Raji (cell line): ENCODE data around the gene PITPNM2.

Source experiments
- POLR2A ChIP-seq: IDR thresholded peaks from 2 replicates; pipeline ENCODE4 v1.6.1; 2011; ENCODE audit warnings: low read depth, low read length, control low read depth; ENCODE audit not compliant: insufficient read depth

The PITPNM2 gene

DNA sequence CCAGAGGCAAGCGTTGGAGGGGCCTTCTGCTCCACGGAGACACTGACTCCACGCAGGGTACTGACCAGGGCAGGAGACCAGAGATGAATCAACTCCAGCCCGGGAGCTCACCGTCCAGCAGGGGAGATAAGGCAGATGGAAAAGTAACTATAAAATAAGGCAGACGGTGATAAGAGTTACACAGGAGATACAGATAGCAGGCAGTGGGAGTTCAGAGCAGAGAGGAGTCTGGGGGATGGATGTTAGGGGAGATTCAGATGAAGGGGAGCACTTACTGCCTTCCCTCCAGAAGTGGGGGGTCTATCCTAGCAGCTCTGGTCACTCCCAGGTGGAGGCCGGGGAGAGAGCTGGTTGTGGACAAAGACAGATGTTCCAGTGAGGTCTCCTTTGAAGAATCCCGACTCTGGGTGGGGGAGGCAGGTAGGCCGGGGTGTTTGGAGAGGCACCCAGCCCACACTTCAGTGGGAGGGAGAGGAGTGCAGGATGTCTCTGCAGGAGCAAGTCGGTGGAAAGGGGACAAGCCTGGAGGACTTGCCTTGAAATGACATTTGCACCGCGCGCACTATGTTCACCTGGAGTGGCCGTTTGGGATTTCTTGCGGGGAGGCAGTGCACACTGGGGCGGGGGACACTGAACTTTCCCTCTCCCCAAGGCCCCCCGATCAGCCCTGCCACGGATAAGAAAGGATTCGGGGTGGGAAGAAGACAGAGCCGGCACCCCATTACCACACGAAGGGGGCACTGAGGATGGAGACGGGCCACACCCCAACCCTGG is 1.2 kb downstream of the PITPNM2 start:
- no peak for TF ChIP-seq POLR2A

DNA sequence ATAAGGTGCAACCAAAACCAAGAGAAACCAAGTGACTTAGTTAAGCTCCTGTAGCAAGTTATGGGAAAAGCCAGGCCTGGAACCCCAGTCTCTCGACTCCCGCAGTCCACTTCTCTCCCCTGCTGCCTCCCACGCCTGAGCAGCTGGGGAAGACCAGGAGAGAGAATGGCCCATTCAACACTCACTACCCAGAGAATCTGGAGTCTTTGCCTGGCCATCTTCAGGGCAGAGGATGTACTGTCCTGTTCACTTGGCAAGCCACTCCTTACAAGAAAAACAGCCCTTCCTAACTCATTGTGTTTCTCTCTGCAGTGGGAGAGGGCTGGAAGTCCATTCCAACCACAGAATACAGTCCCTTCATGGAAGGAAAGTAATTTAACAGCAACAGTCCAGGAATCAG is 1.8 kb downstream of the PITPNM2 start:
- no peak for TF ChIP-seq POLR2A

DNA sequence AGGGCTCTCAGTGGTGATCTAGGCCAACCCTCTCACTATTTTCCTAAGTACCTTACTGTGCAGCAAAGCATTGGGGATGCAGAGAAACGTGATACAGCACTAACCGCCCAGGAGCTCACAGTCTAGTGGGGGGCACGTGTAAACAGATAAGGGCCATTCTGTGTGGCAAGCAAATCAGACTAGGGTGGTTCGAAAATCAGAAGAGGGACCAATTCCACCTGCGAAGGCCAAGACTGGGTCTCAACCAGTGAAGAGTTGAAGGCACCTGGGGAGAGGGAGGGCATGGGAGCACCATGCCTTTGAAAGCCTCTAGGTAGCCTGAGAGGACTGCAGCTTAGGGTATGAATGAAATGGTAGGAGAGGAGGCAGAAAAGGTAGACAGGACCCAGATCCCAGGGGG is 2.2 kb downstream of the PITPNM2 start:
- no peak for TF ChIP-seq POLR2A

- no peak for TF ChIP-seq POLR2A
Measured at GRCh38 chr12:123148223-123148622, 2.7 kb downstream of the PITPNM2 start.

GRCh38 chr12:123145211-123145610 is 5.7 kb downstream of the PITPNM2 start:
- no peak for TF ChIP-seq POLR2A

GRCh38 chr12:123143736-123144461 is 7.0 kb downstream of the PITPNM2 start:
- TF ChIP-seq POLR2A: no peak

- TF ChIP-seq POLR2A: no peak
Measured at GRCh38 chr12:123142921-123143735, 7.8 kb downstream of the PITPNM2 start.

DNA sequence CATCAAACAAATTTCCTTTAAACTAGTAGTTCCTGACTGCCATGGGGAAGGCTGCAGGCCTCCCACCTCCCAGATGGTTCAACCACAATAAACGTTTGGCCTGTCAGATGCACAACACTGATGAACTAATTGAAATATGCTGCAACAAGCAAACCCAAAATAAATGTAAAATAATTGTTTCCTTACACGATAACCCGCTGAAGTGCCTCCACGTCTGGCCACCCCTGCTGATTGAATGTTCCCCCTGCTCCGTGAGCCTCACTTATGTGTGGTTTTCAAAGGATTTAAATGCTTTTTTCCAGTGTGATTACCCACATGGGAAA is 8.4 kb downstream of the PITPNM2 start:
- TF ChIP-seq POLR2A: no peak

DNA sequence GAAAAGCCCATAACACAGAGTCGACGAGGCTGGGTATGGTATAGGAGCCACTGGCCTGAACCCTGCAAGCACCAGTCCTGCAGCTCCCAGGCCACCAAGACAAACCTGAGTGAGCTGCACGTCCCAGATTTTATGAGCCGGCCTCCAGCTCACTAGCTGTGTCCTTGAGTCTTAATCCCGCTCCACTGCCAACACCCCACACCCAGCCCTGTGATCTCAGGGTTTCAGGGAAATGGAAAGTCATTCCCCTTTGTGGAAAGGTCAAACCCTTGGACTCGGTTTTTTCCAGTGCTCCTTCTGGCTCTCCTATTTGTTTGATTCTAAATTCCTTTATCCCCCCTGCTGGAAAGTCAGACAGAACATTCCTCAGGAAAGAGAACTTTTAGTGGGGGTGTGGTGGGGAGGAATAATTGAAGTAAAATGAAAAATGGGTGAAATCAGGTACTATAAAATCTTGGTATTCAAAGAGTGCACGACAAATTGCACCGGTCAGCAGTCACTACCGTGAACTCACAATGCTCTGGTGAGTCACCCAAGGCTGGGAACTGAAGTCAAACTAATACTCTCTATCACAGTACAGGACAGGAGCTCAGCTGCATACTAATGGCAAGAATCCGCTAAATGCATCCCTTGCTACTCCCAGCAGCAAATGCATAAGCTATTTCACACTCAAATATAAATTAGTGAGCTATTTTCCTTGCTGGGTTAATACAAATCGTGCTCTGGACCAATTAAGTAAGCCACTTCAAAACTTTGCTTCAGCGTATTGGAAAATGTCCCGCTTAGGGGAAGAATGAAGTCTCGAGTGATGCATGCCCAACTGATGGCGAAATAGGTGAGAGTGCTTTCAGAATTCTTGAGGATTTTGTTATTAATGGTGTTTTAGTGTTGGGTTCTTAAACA is 9.0 kb downstream of the PITPNM2 start:
- no peak for TF ChIP-seq POLR2A

DNA sequence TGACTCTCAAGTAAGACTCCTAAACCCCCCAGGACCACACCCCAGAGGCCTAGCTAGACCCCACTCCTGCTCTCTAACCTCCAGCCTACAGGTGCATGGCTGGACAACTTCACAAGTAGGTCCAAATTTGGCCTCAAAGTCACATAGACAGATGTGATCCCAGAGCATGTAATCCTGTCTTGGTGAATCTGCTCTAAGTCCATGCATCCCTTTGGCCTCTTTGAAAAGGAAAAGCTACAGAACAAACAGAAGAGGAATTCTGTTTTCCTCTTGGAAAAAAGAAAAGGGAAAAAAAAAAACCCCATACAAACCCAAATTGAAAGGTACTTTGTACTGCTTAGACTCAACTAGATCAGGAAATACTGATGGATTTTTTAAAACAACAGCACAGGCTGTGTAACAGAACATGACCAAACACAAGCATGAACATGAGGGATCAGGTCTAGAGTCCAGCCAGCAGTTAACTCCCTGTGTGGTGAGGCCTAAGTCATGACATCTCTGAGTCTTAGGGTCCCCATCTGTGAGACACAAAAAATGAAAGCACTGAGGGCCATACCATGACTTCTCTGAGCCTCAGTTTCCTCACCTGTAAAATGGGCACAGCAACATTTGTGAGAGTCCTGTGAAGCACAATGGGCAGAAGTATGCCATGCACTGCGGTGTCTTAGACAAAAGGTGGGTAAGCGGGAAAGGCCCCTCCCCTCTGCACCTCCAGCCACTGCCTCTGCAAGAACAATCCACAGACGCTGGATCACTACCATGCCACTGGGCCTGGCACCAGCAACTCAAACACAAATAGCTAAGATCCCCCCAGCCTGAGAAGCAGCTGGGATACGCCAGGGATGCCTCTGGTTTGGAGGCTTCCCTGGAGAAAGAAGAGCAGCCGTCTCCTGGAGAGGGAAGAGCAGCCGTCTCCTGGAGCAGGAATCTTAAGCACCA is 9.9 kb downstream of the PITPNM2 start:
- no peak for TF ChIP-seq POLR2A

- TF ChIP-seq POLR2A: no peak
Measured at GRCh38 chr12:123139926-123140675, 10.8 kb downstream of the PITPNM2 start.

DNA sequence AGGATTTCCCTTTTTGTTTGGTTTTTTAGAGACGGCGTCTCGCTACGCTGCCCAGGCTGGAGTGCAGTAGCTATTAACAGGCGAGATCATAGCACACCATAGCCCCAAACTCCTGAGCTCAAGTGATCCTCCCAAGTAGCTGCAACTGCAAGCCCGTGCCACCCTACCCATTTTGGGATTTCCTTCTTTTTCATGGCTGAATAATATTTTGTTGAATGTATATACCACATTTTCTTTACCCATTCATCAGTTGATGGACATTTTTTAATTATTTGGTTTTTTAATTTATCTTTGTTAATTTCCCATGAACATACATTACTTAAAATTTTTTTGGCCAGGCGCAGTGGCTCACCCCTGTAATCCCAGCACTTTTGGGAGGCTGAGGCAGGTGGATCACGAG is 15.2 kb downstream of the PITPNM2 start:
- no peak for TF ChIP-seq POLR2A

DNA sequence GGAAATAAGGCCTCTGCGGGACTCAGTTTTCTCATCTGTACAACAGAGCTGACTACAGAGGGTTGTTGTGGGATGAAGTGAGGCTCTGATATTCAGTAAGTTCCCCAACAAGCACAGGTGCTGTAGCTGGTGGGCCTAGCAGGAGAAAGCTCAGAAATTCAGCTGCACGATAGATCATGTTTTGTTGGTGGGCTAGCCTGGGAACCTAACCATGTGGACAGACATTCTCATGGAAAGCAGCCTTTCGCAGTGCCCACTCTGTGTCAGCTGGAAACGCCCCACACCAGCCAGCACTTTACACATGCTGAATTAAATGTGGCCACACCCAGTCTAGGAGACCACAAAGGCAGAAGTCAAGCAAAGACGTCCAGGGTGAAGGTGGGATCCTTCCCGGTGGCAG is 16.1 kb downstream of the PITPNM2 start:
- no peak for TF ChIP-seq POLR2A
